RWPE2 (cell line): ENCODE results near the gene SPON1.

Experiments
- ATAC-seq: fragments of 200-7000 bp; cut with Tn5 transposase; 3 replicates; pipeline ENCODE4 v1.9.1; 2021; ENCODE audit warnings: low read depth
- DNase-seq: peaks from one replicate; pipeline ENCODE4 v3.0.0-alpha.2; 2020; ENCODE audit warnings: low spot score
- H3K27ac ChIP-seq: fragments of 450-650 bp; 2 replicates; pipeline ENCODE4 v1.5.1; 2017; ENCODE audit warnings: mild to moderate bottlenecking; ENCODE audit not compliant: poor library complexity, severe bottlenecking
- H3K27me3 ChIP-seq: fragments of 250-450 bp; sonication (Bioruptor Pico); 2 replicates; pipeline ENCODE4 v1.5.1; 2021; ENCODE audit warnings: mild to moderate bottlenecking, moderate library complexity; ENCODE audit not compliant: insufficient read depth, poor library complexity, severe bottlenecking
- H3K36me3 ChIP-seq: fragments of 250-450 bp; sonication (Bioruptor Pico); 2 replicates; pipeline ENCODE4 v1.5.1; 2020; ENCODE audit warnings: low read depth, mild to moderate bottlenecking, moderate library complexity
- H3K4me1 ChIP-seq: fragments of 250-450 bp; sonication (Bioruptor Pico); 2 replicates; pipeline ENCODE4 v1.5.1; 2021; ENCODE audit warnings: mild to moderate bottlenecking, moderate library complexity; ENCODE audit not compliant: insufficient read depth, poor library complexity, severe bottlenecking
- H3K4me3 ChIP-seq: fragments of 250-450 bp; sonication (Bioruptor Pico); 2 replicates; pipeline ENCODE4 v1.5.1; 2021; ENCODE audit warnings: mild to moderate bottlenecking, moderate library complexity; ENCODE audit not compliant: severe bottlenecking
- H3K9me3 ChIP-seq: fragments of 250-450 bp; sonication (Bioruptor Pico); 2 replicates; pipeline ENCODE4 v1.5.1; 2021; ENCODE audit warnings: mild to moderate bottlenecking, moderate library complexity; ENCODE audit not compliant: severe bottlenecking
- TF ChIP-seq, protein P1 (sequence below): fragments of 450-650 bp; IDR thresholded peaks from one replicate; pipeline ENCODE4 v1.5.1; 2017; ENCODE audit warnings: mild to moderate bottlenecking, moderate library complexity; ENCODE audit not compliant: poor library complexity, severe bottlenecking

SPON1 gene

DNA sequence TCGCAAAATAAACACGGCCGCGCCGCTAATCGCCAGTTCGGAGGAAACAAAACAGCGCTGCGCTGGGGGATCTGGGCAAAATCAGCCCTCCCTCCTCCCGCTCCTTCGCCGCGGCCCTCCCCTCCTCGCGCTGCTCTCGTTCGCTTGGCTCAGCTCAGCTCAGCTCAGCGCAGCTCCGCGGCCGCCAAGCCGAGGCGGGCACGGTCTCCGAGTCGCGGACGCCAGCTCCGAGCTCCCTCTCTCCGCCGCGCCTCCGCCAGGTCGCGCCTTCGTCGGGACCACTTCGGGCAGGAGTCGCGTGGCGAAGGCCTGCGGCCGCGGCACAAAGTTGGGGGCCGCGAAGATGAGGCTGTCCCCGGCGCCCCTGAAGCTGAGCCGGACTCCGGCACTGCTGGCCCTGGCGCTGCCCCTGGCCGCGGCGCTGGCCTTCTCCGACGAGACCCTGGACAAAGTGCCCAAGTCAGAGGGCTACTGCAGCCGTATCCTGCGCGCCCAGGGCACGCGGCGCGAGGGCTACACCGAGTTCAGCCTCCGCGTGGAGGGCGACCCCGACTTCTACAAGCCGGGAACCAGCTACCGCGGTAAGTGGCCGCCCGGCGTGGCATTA lies at the start of gene SPON1:
Gene SPON1 (plus strand): TSS at position 162 of the 607 bp plus-strand sequence. CDS start 182 bp downstream, at position 344.
- H3K36me3 ChIP-seq = no peaks in the 10 kb centered on the region
- H3K9me3 ChIP-seq = no peaks in the 10 kb centered on the region
- H3K27ac ChIP-seq = no peak within 1 kb of the TSS
- no peaks in the 10 kb centered on the region for H3K4me1 ChIP-seq
- H3K27me3 ChIP-seq = peaks cover 94% of the 10 kb centered on the region
- TF ChIP-seq, protein P1, sequence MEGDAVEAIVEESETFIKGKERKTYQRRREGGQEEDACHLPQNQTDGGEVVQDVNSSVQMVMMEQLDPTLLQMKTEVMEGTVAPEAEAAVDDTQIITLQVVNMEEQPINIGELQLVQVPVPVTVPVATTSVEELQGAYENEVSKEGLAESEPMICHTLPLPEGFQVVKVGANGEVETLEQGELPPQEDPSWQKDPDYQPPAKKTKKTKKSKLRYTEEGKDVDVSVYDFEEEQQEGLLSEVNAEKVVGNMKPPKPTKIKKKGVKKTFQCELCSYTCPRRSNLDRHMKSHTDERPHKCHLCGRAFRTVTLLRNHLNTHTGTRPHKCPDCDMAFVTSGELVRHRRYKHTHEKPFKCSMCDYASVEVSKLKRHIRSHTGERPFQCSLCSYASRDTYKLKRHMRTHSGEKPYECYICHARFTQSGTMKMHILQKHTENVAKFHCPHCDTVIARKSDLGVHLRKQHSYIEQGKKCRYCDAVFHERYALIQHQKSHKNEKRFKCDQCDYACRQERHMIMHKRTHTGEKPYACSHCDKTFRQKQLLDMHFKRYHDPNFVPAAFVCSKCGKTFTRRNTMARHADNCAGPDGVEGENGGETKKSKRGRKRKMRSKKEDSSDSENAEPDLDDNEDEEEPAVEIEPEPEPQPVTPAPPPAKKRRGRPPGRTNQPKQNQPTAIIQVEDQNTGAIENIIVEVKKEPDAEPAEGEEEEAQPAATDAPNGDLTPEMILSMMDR = no peak
- no peak for ATAC-seq
- no peak for DNase-seq
- no peak within 1 kb of the TSS for H3K4me3 ChIP-seq

DNA sequence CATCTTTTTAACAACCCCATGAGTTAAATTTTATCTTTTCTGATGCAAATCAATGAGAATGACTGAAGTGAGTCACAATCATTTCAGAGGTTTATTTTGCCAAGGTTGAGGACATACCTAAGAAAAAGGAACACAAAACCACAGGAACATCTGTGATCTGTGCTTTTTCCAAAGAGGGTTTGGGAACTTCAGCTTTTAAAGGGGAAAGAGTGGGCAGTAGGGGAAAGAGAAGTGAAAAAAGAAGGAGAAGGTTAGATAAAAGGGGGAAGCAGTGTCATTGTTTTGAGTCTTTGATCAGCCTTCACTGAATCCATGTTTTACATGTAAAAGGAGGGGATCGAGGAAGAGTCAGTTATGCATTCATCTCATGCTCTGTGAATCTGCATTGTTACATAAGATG lies 45.3 kb upstream of the SPON1 start:
- TF ChIP-seq, protein P1 = no peak
- no peak for DNase-seq
- H3K27ac ChIP-seq = no peak overlapping the region
- no peak overlapping the region for H3K4me3 ChIP-seq
- no peaks in the 10 kb centered on the region for H3K4me1 ChIP-seq
- no peaks in the 10 kb centered on the region for H3K36me3 ChIP-seq
- peaks cover 5% of the 10 kb centered on the region for H3K27me3 ChIP-seq
- no peak for ATAC-seq
- H3K9me3 ChIP-seq = no peaks in the 10 kb centered on the region

DNA sequence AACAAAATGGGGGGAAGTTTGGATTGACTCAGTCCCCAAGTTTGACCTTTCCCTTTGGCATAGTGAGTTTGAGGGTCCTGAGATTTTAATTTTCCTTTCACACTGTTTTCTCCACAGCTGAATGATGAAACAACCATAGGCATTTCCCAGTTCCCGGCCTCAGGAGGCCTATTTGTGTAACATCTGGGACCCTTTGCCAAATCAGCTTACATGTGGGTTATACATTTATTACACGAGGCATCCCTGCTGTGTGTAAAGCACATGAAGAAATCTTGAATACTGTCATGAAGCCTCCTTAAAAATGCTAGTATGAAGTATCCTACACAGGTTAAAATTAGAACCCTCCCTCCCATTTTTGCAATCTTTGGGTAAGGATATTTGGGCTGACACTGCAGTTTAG lies 44.6 kb upstream of the SPON1 start:
- no peak overlapping the region for H3K27ac ChIP-seq
- DNase-seq (no peak), ATAC-seq (no peak)
- no peaks in the 10 kb centered on the region for H3K4me1 ChIP-seq
- TF ChIP-seq, protein P1 = no peak
- H3K27me3 ChIP-seq = peaks cover 5% of the 10 kb centered on the region
- no peaks in the 10 kb centered on the region for H3K9me3 ChIP-seq
- no peak overlapping the region for H3K4me3 ChIP-seq
- no peaks in the 10 kb centered on the region for H3K36me3 ChIP-seq

DNA sequence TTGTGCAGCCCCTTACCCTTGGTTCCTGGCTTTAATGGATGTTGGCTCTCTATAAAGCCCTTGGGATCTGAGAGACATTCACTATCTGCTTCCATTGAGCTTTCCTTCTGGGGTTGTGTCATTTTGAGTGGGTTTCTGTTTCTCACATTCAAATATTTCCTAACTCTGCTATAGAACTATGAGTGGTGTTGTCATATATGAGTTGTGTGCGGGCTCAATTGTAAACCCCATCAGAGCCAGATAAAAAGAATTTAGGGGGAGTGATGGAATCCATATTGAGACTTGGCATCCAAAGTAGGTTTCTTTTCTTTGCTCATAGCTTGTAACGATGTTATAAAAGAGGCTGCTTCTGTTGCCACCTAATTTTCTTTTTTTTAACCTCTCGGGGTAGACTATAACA lies 41.8 kb upstream of the SPON1 start:
- TF ChIP-seq, protein P1 = no peak
- no peak overlapping the region for H3K4me3 ChIP-seq
- no peak overlapping the region for H3K27ac ChIP-seq
- no peaks in the 10 kb centered on the region for H3K36me3 ChIP-seq
- no peaks in the 10 kb centered on the region for H3K9me3 ChIP-seq
- no peak for ATAC-seq
- no peak for DNase-seq
- H3K4me1 ChIP-seq = no peaks in the 10 kb centered on the region
- H3K27me3 ChIP-seq = peaks cover 5% of the 10 kb centered on the region

DNA sequence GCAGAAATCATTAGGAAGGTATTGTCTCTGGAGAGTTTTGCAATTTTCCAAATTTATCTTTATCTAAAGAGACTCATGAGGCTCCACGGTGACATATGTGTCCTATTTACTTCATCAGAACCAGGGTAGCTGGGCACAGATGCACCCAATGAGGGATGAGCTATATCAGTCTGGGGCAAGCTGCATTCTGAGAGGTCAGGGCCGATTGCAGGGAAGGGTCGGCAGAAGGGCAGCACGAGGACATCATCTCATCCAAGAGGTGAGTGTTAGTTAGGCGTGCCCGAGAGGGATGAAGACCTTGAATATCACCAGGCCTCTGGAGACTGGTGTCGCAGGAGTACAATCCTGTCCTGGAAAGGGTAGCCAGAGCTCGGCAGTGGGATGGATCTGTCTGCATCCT lies 41.0 kb upstream of the SPON1 start:
- H3K9me3 ChIP-seq = no peaks in the 10 kb centered on the region
- no peak overlapping the region for H3K4me3 ChIP-seq
- H3K4me1 ChIP-seq = no peaks in the 10 kb centered on the region
- H3K36me3 ChIP-seq = no peaks in the 10 kb centered on the region
- TF ChIP-seq, protein P1 = no peak
- ATAC-seq (no peak), DNase-seq (no peak)
- no peak overlapping the region for H3K27ac ChIP-seq
- H3K27me3 ChIP-seq = peaks cover 5% of the 10 kb centered on the region
